HG03439 (cell line): ENCODE measurements around the gene NR4A1.

Experiments
- ATAC-seq: cut with Tn5 transposase; IDR thresholded peaks from one replicate; pipeline ENCODE4 v1.9.1; 2021; ENCODE audit warnings: mild to moderate bottlenecking, moderate library complexity; ENCODE audit not compliant: unreplicated experiment

NR4A1 gene

GRCh38 chr12:52038447-52038846 is 12.8 kb upstream of the NR4A1 start:
- ATAC-seq: no peak

- ATAC-seq: no peak
Measured at GRCh38 chr12:52041035-52041434, 10.2 kb upstream of the NR4A1 start.

DNA sequence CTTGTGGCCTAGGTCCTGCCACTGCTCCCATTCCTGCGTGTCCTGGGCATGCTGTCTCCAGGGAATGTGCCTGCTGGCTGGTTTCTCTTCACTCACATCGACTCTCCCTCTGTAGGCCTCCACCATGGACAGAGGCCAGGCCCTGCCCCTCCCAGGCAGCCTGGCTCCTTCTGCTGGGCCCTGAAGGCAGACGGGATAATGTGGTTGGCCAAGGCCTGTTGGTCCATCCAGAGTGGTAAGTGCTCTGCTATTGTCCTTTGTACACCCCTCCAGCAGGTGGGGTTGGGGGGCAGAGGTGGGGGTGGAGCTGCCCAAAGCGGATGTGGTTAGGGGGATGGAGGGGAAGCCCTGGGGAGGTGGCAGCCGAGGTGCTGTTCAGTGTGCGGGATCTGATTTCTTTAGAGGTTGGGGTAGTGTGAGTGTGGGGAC is 9.5 kb upstream of the NR4A1 start:
- no peak for ATAC-seq

DNA sequence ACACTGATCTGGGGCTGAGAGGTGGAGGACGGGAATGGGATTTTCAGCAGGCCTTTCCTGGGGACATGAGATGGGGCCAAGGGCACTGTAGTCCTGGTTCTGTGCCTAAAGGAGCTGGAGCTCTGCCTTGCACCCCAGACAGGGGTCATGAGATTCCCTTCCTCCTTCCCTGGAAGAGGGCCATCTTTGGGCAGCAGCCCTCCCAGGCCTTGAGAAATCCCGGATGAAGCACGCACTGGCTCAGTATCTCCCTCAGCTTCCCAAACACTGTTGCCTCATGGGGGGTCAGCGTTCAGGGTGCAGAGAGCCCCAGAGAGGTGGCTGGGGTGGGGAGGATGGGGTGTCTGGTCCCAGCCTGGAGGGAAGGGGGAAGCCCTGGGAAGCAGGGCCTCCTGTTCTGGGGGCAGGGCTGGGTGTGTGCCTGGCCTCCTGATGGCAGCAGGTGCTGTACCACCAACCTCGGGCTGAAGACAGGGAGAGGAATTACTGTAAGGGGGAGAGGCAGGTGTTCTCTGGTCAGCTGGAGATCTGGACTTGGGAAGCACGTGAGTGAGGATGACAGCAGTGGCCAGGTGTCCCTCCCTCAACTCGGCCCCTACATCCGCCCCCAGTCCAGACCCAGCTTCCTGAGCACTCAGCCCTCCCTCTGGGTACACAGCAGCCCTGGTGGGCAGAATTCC is 8.4 kb upstream of the NR4A1 start:
- ATAC-seq: no peak

DNA sequence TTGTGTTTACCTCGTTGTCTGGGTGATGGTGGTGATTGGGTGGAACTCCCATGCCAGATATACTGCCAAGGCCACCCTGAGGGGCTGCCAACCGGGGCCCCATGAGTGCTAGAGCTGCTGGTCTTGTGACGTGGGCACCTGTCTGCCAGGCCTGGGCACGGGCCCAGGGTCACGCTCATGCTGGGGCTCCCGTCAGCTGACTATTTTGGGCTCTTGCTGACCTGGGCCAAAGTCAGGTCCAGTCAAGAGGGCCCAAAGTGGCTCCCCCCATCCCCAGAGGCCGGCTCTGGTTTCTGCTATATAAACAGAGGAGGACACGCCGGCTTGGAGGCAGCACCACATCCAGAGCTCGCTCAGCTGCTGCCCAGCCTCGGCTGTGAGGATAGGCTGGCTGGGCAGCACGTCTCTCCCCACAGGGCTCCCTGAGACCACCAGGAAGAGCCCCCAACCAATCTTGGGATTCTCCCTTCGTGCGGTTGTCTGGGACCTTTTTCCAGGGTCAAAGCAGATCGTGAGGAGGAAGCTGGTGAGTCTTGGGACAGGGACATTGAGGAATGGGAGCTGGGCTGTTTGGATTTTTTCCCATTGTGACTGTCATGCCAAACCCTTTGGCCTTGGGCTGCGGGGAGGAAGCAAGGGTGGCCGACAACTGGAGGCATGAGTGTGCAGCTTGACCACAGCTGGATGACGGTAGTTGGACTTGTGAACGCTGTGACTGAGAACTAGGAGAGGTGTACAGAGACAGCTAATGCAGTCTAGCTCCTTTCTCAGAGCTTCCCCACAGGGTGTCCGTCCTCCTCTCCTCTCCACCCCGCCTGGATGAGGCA is 7.6 kb upstream of the NR4A1 start:
- no peak for ATAC-seq

- ATAC-seq: no peak
Measured at GRCh38 chr12:52044292-52044983, 6.8 kb upstream of the NR4A1 start.

GRCh38 chr12:52045794-52046199 is 5.4 kb upstream of the NR4A1 start:
- no peak for ATAC-seq

- no peak for ATAC-seq
Measured at GRCh38 chr12:52046859-52047258, 4.4 kb upstream of the NR4A1 start.

- ATAC-seq: no peak
Measured at GRCh38 chr12:52049286-52049685, 2.0 kb upstream of the NR4A1 start.

DNA sequence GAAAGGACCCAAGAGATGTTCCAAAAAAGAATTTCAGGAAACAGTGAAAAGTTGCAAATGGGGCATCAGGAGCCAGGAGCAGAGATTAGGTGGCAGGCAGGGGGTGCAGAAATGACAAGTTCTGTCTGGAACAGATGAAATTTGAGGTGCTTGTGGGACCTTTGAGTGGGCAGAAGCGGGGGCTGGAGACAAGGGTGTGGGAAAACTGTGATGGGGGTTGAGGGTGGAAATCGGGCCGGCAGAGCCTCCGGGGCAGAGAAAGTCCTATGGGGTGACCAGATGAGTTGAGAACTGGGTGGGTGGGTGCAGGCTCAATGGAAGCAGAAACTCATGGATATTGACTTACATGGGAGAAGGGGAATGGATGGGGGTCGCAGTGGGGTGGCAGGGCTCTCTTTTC is 1.6 kb upstream of the NR4A1 start:
- ATAC-seq: no peak

GRCh38 chr12:52050116-52050757 is 1.0 kb upstream of the NR4A1 start:
- ATAC-seq: no peak

DNA sequence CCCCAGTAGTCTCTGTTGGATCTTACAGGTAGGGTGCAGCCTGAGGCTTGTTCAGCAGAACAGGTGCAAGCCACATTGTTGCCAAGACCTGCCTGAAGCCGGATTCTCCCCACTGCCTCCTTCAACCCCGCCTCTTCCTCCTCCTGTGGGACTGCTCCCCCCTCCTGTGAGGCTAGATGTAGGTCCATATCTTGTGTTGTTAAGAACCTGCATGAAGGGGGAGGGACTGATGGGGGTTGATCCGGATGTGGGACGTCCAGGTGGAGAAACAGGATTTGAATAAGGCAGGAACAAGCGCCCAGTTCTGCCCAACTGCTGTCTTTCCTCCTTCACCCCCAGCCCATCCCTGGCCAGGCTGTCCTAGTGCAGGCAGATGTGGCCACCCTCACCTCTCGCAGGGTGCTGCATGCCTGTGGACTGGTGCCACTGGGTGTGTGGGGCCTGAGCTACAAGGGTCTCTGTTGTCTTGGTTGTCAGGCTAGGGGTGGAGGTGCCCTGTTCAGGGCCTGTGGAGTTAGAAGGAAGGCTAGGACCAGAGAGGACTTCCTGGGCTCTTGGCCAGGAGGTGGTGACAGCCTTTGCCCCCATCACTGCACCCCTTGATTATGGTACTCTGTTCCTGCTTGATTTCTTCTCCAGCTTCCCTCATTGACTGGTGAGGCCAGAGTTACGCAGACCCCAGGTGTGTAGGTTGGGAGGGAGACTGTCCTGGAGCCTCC is 1.4 kb downstream of the NR4A1 start:
- no peak for ATAC-seq

DNA sequence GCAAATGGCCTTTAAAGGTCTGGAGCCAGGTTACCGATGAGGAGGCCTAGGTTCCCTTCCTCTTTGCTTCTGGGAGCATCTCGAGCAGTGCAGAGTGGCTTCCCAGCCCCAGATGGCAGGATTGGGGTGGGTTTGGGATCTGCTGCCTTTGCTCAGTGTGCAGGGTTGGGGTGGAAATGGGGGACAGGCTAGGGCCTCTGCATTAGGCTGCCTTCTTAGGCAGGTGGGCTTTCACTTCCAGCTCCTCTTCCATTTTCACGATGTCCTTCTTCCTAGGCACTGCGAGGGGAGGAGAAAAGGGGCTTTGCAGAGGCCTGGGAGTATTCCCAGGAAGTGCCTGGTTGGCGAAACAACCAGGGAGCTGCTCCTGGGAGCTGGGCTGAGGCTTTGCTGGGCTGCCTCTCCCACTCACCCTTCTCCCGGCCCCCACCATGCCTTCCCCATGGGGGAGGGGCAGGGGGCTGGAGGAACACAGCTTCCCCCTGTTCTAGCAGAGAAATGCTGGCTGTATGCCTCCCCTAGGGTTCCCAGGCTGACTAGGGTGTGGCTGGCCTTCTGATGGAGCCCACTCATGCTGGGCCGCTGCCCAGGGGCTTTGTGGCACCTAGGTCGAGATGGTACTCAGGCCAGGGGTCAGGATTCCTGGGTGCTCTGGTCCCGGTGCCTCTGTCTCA is 2.4 kb downstream of the NR4A1 start:
- no peak for ATAC-seq

DNA sequence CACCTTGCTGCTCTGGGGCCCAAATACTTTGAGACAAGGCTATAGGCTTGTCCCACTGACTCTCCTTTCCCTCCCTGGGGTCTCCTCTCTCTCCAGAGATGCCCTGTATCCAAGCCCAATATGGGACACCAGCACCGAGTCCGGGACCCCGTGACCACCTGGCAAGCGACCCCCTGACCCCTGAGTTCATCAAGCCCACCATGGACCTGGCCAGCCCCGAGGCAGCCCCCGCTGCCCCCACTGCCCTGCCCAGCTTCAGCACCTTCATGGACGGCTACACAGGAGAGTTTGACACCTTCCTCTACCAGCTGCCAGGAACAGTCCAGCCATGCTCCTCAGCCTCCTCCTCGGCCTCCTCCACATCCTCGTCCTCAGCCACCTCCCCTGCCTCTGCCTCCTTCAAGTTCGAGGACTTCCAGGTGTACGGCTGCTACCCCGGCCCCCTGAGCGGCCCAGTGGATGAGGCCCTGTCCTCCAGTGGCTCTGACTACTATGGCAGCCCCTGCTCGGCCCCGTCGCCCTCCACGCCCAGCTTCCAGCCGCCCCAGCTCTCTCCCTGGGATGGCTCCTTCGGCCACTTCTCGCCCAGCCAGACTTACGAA is 3.1 kb downstream of the NR4A1 start:
- no peak for ATAC-seq

GRCh38 chr12:52054833-52055730 is 3.8 kb downstream of the NR4A1 start:
- no peak for ATAC-seq

DNA sequence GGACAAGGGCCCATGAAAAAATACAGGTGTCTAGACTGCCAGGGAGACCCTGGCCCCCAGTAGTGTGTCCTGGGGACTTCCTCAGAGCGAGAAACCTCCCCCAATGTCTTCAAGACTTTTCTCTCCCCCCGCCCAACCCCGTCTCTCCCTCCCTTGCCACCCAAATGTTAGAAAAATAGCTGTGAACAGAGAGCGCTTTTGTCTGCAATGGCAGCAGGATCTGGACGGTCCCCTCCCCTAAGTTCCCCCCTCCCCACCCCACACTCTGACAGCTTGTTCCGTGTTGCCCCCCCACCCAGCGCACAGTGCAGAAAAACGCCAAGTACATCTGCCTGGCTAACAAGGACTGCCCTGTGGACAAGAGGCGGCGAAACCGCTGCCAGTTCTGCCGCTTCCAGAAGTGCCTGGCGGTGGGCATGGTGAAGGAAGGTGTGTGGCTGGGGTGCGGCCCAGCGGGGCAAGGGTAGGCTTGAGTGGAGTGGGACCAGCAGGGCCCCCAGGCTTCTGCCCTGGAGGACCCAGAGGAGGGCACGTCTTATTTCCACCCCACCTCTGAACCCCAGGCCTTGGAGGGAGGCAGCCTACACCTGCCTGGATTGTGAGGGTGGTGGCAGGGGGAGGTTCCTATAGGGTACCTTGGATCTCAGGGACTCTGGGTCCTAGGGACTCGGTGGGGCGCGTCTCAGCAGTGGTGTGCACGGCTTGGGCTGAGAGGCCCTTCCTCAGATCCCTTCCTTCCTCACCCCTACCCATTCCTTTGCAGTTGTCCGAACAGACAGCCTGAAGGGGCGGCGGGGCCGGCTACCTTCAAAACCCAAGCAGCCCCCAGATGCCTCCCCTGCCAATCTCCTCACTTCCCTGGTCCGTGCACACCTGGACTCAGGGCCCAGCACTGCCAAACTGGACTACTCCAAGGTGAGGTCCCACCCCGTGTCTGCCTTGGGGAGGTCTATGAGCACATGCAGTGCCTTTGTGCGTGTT is 4.8 kb downstream of the NR4A1 start:
- no peak for ATAC-seq

- no peak for ATAC-seq
Measured at GRCh38 chr12:52056801-52057637, 5.8 kb downstream of the NR4A1 start.
